ENCODE measurements around the gene ATE1. TPM values are rescaled to one million over a fixed set of nuclear protein-coding genes. Genes with fewer than 3 reads are reported as not detected.

Gene ATE1
- polyA plus RNA-seq, 1 donor, result 23.4 TPM

DNA sequence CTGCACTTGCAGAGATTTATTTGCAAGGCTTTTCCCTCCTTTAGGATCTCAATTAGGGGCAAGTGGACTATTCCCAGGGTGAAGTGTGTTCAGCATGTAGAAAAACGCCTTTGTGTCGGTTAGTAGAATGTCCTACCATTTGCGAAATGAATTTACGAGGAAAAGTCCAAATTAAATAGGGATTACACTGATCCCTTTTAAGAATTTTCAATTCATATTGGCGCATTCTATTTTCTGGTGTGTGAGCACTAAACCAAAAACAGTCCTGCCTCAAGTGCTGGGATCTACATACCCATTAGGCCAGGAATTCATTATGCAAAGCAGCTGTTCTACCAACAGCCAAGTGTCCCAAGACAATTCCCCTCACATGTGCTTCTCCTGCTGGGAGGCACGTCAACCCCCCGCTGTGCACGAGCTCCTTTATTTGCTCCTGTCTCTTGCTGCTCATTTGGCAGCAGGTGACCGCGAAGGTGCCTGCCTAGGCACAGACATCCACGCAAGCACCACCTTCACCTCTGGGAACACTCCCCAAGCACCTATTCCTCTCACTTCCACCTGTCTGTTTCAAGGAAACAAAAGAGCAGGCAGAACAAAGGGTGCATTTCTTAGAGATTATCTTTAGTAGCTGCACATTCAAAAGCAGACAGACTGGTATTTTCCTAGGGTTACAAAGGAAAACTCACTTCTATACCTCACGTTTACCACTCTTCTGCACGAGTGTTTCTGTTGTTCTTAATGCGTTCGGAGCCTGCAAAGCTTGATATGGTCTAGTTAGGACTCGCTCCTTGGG, 195.0 kb downstream of the ATE1 start:
- 60% methylated on average over 1 of the region's 16 CpGs for WGBS (ENCODE audit: insufficient coverage, low lambda C conversion rate)
- DNase-seq, result no peak

DNA sequence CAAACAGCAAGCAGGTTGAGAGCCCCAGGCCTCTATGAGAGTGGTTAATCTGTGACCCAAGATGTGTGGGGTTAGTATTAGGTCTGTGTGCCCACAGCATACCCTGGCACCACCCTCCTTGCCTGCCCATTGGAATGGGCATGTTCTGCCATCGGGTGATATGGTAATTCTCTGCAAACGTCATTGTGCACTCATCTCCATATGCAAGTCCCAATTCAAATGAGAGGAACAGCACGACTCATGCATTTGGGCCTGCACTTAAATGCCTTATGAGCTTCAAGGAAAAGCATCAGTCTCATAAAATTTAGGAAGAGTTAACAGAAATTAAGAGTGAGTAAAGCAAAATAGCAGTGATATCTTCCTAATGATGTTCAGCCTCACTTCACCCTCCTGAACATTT, 195.7 kb downstream of the ATE1 start:
- Histone ChIP-seq H3K4me3 (ENCODE audit: low read length) (no peak overlapping the region), H3K27ac (ENCODE audit: low read length) (no peak overlapping the region), H3K27me3 (ENCODE audit: control insufficient read depth, insufficient read depth, low read length) (peaks cover 7% of the 10 kb centered on the region), H3K9me3 (ENCODE audit: control insufficient read depth, low read depth, low read length) (no peaks in the 10 kb centered on the region), H3K4me1 (ENCODE audit: control insufficient read depth, insufficient read depth, low read length) (peaks cover 10% of the 10 kb centered on the region), H3K36me3 (ENCODE audit: control insufficient read depth, insufficient read depth, low read length) (no peaks in the 10 kb centered on the region)
- no CpG with 5 or more reads among the region's 3 CpGs for WGBS (ENCODE audit: insufficient coverage, low lambda C conversion rate)
- no peak for DNase-seq

More for the DNA sequence above, 195.0 kb downstream of the ATE1 start:
- Histone ChIP-seq H3K9me3 (ENCODE audit: control insufficient read depth, low read depth, low read length) (no peaks in the 10 kb centered on the region), H3K36me3 (ENCODE audit: control insufficient read depth, insufficient read depth, low read length) (no peaks in the 10 kb centered on the region), H3K4me1 (ENCODE audit: control insufficient read depth, insufficient read depth, low read length) (peaks cover 10% of the 10 kb centered on the region), H3K27me3 (ENCODE audit: control insufficient read depth, insufficient read depth, low read length) (peaks cover 7% of the 10 kb centered on the region), H3K27ac (ENCODE audit: low read length) (no peak overlapping the region), H3K4me3 (ENCODE audit: low read length) (no peak overlapping the region)

DNA sequence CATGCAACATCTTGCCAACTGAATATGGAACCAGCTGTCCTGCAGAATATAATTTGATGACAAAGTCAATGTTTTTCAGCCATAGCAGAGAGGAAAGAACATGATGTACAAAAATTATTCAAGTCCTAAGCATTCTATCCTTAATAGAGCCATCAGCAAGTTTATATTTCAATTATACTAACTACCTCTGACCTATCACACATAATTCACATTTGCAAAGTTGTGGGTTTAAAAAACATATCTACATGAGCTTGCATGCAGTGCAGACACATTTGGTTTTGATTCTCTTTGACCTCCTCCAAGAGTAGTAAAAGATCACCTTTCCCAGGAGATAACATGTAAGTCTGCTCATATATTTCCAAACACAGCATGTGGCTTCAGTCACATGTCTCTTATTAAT, 203.5 kb downstream of the ATE1 start:
- H3K9me3 ChIP-seq (ENCODE audit: control insufficient read depth, low read depth, low read length), result no peaks in the 10 kb centered on the region
- no peaks in the 10 kb centered on the region for H3K36me3 ChIP-seq (ENCODE audit: control insufficient read depth, insufficient read depth, low read length)
- DNase-seq, result no peak
- no peak overlapping the region for H3K4me3 ChIP-seq (ENCODE audit: low read length)
- H3K27ac ChIP-seq (ENCODE audit: low read length), result no peak overlapping the region
- H3K4me1 ChIP-seq (ENCODE audit: control insufficient read depth, insufficient read depth, low read length), result no peaks in the 10 kb centered on the region
- no peaks in the 10 kb centered on the region for H3K27me3 ChIP-seq (ENCODE audit: control insufficient read depth, insufficient read depth, low read length)

DNA sequence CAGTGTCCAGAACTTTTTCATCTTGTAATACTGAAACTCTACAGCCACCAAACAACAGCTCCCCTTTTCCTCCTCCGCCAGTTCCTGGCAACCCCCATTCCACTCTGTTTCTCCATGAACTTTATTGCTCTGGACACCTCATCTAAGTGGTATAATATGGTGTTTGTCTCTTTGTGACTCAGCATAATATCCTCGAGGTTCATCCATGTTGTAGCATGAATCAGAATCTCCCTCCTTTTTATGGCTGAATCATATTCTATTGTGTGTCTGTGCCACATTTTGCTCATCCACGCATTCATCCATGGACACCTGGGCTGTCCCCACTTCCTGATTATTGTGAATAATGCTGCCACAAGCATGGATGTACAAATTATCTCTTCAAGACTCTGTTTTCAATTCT, 205.2 kb downstream of the ATE1 start:
- H3K4me1 ChIP-seq (ENCODE audit: control insufficient read depth, insufficient read depth, low read length), result no peaks in the 10 kb centered on the region

DNA sequence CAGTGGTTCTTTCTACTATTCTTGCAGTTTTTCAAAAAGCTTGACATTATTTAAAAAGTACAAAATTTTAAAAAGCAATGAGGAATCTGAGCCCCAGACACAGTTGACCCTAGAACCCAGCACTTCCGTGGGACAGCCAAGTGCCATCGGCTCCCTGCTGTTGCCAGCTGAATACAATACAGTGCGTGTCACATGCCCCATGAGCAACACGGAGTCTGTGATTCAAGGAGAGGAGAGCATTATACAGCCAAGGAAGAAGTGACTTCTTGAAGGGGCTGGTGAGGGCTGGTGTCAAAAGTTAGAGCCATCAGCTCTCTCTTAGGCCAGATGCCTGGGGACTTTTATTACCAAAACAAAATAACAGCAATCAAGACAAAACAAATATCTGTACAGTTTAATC, 206.6 kb downstream of the ATE1 start:
- DNase-seq, result no peak
- no peaks in the 10 kb centered on the region for H3K9me3 ChIP-seq (ENCODE audit: control insufficient read depth, low read depth, low read length)
- H3K4me3 ChIP-seq (ENCODE audit: low read length), result no peak overlapping the region
- no peaks in the 10 kb centered on the region for H3K4me1 ChIP-seq (ENCODE audit: control insufficient read depth, insufficient read depth, low read length)
- H3K36me3 ChIP-seq (ENCODE audit: control insufficient read depth, insufficient read depth, low read length), result no peaks in the 10 kb centered on the region
- no peaks in the 10 kb centered on the region for H3K27me3 ChIP-seq (ENCODE audit: control insufficient read depth, insufficient read depth, low read length)
- WGBS (ENCODE audit: insufficient coverage, low lambda C conversion rate), result no CpG with 5 or more reads among the region's 4 CpGs
- no peak overlapping the region for H3K27ac ChIP-seq (ENCODE audit: low read length)

More for the DNA sequence above, 205.2 kb downstream of the ATE1 start:
- Histone ChIP-seq H3K27me3 (ENCODE audit: control insufficient read depth, insufficient read depth, low read length) (no peaks in the 10 kb centered on the region), H3K9me3 (ENCODE audit: control insufficient read depth, low read depth, low read length) (no peaks in the 10 kb centered on the region), H3K4me3 (ENCODE audit: low read length) (no peak overlapping the region), H3K36me3 (ENCODE audit: control insufficient read depth, insufficient read depth, low read length) (no peaks in the 10 kb centered on the region), H3K27ac (ENCODE audit: low read length) (no peak overlapping the region)
- no peak for DNase-seq
- 80% methylated on average over 1 of the region's 3 CpGs for WGBS (ENCODE audit: insufficient coverage, low lambda C conversion rate)

DNA sequence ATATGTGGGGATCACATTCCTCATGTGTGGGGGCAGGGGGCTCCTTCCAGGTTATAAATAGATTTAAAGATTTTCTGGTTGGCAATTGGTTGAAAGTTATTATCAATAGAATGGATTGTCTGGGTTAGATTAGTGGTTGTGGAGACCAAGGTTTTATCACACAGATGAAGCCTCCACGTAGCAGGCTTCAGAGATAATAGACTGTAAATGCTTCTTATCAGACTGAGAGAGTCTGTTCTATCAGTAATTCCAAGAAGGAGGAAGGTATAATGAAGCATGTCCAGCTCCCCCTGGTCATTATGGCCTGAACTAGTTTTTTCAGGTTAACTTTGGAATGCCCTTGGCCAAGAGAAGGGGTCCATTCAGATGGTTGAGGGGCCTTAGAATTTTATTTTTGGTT, 211.9 kb downstream of the ATE1 start:
- Histone ChIP-seq H3K4me3 (ENCODE audit: low read length) (no peak overlapping the region), H3K27ac (ENCODE audit: low read length) (no peak overlapping the region), H3K9me3 (ENCODE audit: control insufficient read depth, low read depth, low read length) (peaks cover 3% of the 10 kb centered on the region), H3K27me3 (ENCODE audit: control insufficient read depth, insufficient read depth, low read length) (no peaks in the 10 kb centered on the region), H3K36me3 (ENCODE audit: control insufficient read depth, insufficient read depth, low read length) (no peaks in the 10 kb centered on the region), H3K4me1 (ENCODE audit: control insufficient read depth, insufficient read depth, low read length) (no peaks in the 10 kb centered on the region)
- no peak for DNase-seq
- WGBS (ENCODE audit: insufficient coverage, low lambda C conversion rate), result no CpG with 5 or more reads among the region's 1 CpG

DNA sequence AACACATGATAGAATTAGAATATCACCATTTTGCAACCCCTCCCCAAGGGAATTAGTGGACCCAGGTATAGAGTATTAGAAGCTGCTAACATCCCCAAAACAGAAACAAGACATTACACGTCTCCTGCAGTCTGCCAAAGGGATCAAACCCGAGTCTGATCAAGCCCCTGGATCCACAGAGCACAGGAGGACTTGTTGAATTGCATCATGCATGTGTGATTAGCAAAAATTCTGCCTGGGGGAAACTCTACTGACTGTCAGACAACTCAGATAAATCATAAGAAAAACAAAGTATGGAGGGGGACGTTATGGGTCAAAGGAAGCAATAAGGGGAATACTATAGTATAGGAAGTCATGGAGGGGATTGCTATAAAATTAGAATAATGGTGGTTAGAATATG, 212.8 kb downstream of the ATE1 start:
- WGBS (ENCODE audit: insufficient coverage, low lambda C conversion rate), result no CpG with 5 or more reads among the region's 3 CpGs
- no peak overlapping the region for H3K27ac ChIP-seq (ENCODE audit: low read length)
- DNase-seq, result no peak

DNA sequence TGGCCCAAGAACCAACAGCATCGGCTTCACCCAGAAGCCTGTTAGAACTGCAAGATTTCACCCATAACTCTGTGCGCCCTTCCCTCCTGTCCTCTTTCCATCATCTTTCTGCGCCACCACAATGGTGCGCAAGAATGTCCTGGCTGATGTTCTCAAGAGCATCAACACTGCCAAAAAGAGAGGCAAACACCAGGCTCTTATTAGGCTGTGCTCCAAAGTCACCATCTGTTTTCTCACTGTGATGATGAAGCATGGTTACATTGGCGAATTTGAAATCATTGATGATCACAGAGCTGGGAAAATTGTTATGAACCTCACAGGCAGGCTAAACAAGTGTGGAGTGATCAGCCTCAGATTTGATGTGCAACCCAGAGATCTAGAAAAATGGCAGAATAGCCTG, 214.3 kb downstream of the ATE1 start:
- Histone ChIP-seq H3K27ac (ENCODE audit: low read length) (no peak overlapping the region), H3K36me3 (ENCODE audit: control insufficient read depth, insufficient read depth, low read length) (no peaks in the 10 kb centered on the region), H3K4me1 (ENCODE audit: control insufficient read depth, insufficient read depth, low read length) (no peaks in the 10 kb centered on the region), H3K9me3 (ENCODE audit: control insufficient read depth, low read depth, low read length) (peaks cover 3% of the 10 kb centered on the region), H3K27me3 (ENCODE audit: control insufficient read depth, insufficient read depth, low read length) (peaks cover 10% of the 10 kb centered on the region), H3K4me3 (ENCODE audit: low read length) (no peak overlapping the region)
- no CpG with 5 or more reads among the region's 5 CpGs for WGBS (ENCODE audit: insufficient coverage, low lambda C conversion rate)
- no peak for DNase-seq

More for the DNA sequence above, 212.8 kb downstream of the ATE1 start:
- no peaks in the 10 kb centered on the region for H3K36me3 ChIP-seq (ENCODE audit: control insufficient read depth, insufficient read depth, low read length)
- peaks cover 3% of the 10 kb centered on the region for H3K9me3 ChIP-seq (ENCODE audit: control insufficient read depth, low read depth, low read length)
- no peaks in the 10 kb centered on the region for H3K27me3 ChIP-seq (ENCODE audit: control insufficient read depth, insufficient read depth, low read length)
- H3K4me3 ChIP-seq (ENCODE audit: low read length), result no peak overlapping the region
- no peaks in the 10 kb centered on the region for H3K4me1 ChIP-seq (ENCODE audit: control insufficient read depth, insufficient read depth, low read length)

DNA sequence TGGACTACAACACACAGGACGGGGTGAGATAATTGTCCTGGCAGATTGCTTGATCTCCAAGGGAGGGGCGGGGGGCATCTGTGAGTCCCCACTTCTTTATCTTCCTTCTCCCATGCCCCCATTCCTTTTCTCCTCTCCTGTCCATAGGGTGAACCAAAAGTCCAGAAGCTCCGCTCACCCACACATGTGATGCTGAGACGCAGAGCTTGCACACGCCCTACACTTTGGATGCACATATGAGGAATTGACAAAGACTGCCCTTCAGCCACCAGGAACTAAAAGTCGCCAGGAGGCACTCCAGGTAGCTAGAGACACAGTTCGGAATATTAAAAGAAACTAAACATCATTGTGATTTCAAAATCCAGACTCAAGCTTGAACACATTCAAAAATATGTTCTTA, 216.9 kb downstream of the ATE1 start:
- DNase-seq, result no peak
- no CpG with 5 or more reads among the region's 7 CpGs for WGBS (ENCODE audit: insufficient coverage, low lambda C conversion rate)
- H3K36me3 ChIP-seq (ENCODE audit: control insufficient read depth, insufficient read depth, low read length), result no peaks in the 10 kb centered on the region

DNA sequence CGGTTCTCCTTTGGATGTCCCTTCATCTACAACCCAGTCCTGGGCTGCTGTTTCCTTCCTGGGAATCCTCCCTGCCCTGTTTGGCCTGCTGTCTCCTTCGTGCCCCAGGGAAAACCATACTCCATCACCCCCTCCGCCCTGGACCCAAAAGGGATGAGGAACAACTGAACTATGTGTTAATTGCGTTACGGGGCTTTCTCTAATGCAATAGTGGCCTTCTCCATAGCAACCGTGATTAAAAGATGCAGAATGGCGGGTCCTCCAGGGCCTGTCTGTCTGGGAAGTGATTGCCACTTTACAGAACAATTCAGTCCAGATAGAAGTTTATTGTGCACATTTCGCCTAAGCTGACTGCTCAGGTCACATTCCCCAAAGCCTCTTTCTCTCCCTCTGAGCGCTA, 217.6 kb downstream of the ATE1 start:
- Histone ChIP-seq H3K36me3 (ENCODE audit: control insufficient read depth, insufficient read depth, low read length) (no peaks in the 10 kb centered on the region), H3K9me3 (ENCODE audit: control insufficient read depth, low read depth, low read length) (peaks cover 3% of the 10 kb centered on the region), H3K4me1 (ENCODE audit: control insufficient read depth, insufficient read depth, low read length) (no peaks in the 10 kb centered on the region), H3K27me3 (ENCODE audit: control insufficient read depth, insufficient read depth, low read length) (peaks cover 14% of the 10 kb centered on the region), H3K4me3 (ENCODE audit: low read length) (no peak overlapping the region), H3K27ac (ENCODE audit: low read length) (no peak overlapping the region)
- DNase-seq, result no peak
- 44% methylated on average over 1 of the region's 9 CpGs for WGBS (ENCODE audit: insufficient coverage, low lambda C conversion rate)

More for the DNA sequence above, 216.9 kb downstream of the ATE1 start:
- peaks cover 14% of the 10 kb centered on the region for H3K27me3 ChIP-seq (ENCODE audit: control insufficient read depth, insufficient read depth, low read length)
- no peak overlapping the region for H3K27ac ChIP-seq (ENCODE audit: low read length)
- H3K9me3 ChIP-seq (ENCODE audit: control insufficient read depth, low read depth, low read length), result peaks cover 3% of the 10 kb centered on the region
- no peak overlapping the region for H3K4me3 ChIP-seq (ENCODE audit: low read length)
- no peaks in the 10 kb centered on the region for H3K4me1 ChIP-seq (ENCODE audit: control insufficient read depth, insufficient read depth, low read length)

DNA sequence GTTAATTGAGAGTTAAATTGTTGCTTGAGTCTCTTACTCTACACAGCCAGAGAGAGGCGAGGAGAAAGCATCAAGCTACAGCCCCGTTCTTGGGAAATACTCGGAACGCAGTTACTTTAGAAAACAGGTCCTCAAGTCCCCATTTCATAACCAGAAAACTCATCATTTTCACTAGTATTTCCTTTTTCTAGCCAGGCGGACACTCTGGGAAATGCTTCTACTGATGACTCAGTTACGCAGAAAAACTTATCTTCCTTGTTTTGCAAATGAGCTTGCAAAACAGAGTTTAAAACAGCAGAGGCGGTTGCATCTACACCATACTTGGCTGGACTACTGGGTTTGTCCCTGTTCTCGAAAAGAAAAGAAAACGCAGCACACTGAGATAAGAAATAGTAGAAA, 218.2 kb downstream of the ATE1 start:
- H3K4me3 ChIP-seq (ENCODE audit: low read length), result no peak overlapping the region
- H3K9me3 ChIP-seq (ENCODE audit: control insufficient read depth, low read depth, low read length), result peaks cover 3% of the 10 kb centered on the region
- H3K4me1 ChIP-seq (ENCODE audit: control insufficient read depth, insufficient read depth, low read length), result no peaks in the 10 kb centered on the region
- H3K27me3 ChIP-seq (ENCODE audit: control insufficient read depth, insufficient read depth, low read length), result peaks cover 14% of the 10 kb centered on the region
- DNase-seq, result no peak
- WGBS (ENCODE audit: insufficient coverage, low lambda C conversion rate), result 100% methylated on average over 3 of the region's 9 CpGs
- no peaks in the 10 kb centered on the region for H3K36me3 ChIP-seq (ENCODE audit: control insufficient read depth, insufficient read depth, low read length)
- no peak overlapping the region for H3K27ac ChIP-seq (ENCODE audit: low read length)

Measured in large intestine (tissue), 3 donors.